HG03565 (cell line): ENCODE data around the gene TMEM258.

Experiments
- ATAC-seq: cut with Tn5 transposase; IDR thresholded peaks from one replicate; pipeline ENCODE4 v1.9.1; 2021; ENCODE audit warnings: mild to moderate bottlenecking, moderate library complexity; ENCODE audit not compliant: unreplicated experiment

The TMEM258 gene

GRCh38 chr11:61792310-61793082 is at the start of gene TMEM258, which contains the start of gene FEN1:
Gene TMEM258, minus strand, starts transcription at chr11:61792599. Its CDS starts 41 bp downstream, at chr11:61792558.
Gene FEN1, plus strand, starts transcription at chr11:61792911. Its CDS starts 2,451 bp downstream, at chr11:61795362.
- ATAC-seq, result peak; percentile 64

- no peak for ATAC-seq
Measured at GRCh38 chr11:61841636-61842527, 49.5 kb upstream of the TMEM258 start.

DNA sequence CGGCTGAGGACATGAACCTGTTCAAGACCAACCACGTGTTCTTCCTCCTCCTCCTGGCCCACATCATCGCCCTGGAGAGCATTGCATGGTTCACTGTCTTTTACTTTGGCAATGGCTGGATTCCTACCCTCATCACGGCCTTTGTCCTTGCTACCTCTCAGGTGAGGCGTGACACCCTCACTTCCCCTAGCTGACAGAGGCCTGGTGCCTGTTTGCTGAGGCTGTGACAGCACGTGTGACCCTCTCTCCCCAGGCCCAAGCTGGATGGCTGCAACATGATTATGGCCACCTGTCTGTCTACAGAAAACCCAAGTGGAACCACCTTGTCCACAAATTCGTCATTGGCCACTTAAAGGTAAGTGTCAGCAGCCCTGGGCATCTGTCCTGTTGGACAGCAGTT is 48.0 kb upstream of the TMEM258 start:
- no peak for ATAC-seq

DNA sequence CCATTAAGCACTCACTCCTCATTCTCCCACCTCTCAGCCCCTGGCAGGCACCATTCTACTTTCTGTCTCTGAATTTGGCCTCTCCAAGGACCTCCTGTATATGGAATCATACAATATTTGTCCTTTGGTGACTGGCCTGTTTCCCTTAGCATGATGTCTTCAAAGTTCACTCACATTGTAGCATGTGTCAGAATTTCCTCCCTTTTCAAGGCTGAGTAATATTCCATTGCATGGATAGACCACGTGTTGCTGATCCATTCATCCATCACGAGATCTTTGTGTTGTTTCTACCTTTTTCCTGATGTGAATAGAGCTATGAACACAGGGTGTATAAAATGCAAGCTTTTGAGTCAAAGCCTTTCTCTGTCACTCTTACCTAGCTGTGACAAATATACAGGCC is 47.3 kb upstream of the TMEM258 start:
- no peak for ATAC-seq

GRCh38 chr11:61838921-61839320 is 46.5 kb upstream of the TMEM258 start:
- ATAC-seq, result no peak

GRCh38 chr11:61838501-61838900 is 46.1 kb upstream of the TMEM258 start:
- no peak for ATAC-seq

DNA sequence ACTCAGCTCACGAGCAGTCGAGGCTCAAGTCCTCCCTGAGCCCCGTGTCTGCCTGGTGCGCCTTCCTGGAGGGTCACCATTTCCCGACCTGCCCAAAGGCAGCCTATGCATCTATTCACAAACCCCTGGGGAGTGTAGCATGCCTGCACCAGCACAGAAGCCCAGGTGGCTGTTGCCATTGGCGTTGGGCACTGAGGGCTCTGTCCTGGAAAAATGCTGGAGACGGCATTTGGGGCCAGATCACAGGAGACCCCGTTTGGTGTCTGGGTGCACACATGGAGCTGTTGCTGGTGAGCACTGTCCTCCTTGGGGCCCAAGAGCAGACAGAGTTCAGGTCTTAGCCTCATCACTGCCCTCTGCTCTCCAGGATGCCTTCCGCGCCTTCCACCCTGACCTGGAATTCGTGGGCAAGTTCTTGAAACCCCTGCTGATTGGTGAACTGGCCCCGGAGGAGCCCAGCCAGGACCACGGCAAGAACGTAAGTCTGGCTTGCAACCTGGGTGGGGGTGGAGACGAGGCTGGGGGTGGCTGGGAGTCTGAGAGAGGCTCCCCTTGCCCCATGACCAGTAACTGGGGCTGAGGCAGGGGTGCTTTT is 45.1 kb upstream of the TMEM258 start:
- ATAC-seq, result no peak

- ATAC-seq, result no peak
Measured at GRCh38 chr11:61836193-61836592, 43.8 kb upstream of the TMEM258 start.

DNA sequence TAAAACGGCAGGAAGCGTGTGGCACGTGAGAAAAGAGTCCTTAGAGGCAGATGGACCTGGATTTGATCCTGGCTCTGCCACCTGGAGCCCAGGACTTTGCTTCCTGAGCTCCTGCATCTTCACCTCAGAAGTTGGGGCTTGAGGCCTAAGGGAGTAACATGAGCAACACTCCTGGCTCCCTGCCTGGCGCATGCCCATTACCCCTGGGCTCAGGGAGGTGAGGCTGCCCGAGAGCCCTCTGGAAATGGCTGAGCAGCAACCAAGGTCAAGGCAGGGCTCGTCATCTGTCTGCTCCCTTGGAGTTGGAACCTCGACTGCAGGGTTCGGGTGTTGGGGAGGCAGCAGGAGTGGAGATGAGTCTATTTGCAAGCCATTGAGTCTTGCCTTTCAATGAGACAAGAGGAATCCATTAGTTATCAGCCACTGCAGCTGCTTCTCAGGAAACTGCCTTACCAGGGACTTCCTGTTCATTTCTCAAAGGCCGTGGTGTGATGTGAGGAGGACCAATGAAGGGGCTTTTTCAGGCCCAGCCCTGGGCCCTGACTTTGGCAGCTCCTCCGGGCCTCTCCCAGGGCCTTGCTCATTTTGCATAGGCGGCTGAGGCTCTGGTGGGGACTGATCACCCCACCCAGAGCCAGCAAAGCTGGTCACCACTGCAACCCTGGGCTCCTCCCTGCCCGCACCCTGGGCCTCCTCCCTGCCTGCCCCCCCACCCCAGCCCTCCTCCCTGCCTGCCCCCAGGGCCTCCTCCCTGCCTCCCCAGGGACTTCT is 42.1 kb upstream of the TMEM258 start:
- peak; percentile 79 for ATAC-seq

DNA sequence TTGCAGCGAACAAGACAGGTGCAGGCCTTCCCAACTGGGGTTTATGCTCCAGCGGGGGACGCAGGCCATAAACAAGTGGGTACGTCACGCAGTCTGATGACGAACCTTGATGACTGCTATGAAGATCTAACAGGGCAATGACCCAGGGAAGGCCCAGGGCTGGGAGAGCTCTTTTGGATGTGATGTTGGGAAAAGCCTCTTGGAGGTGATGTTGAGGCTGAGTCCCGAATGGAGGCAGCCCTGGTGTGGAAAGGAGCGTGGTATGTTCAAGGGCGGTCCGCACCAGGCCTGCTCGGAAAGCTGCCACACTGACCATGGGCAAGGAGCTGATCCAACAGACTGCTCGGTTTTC is 41.5 kb upstream of the TMEM258 start:
- no peak for ATAC-seq

DNA sequence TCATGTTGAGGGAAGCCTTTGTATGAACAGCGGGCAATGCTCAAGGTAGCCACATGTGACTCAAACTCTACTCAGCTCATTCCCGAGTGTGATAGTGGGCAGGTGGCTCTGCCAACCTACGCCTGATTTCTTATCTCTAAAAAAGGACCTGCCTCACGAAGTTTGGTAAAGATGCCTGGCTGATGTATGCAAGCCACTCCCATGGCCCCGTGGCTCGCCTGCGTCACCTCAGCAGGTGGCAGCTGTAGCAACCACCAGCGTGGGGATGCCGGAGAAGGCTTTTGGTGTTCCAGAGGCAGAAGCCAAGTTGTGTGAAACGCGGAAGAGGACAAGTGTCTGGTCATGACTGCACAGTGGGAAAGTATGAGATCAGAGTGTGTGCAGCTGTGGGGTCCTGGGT is 41.1 kb upstream of the TMEM258 start:
- no peak for ATAC-seq

DNA sequence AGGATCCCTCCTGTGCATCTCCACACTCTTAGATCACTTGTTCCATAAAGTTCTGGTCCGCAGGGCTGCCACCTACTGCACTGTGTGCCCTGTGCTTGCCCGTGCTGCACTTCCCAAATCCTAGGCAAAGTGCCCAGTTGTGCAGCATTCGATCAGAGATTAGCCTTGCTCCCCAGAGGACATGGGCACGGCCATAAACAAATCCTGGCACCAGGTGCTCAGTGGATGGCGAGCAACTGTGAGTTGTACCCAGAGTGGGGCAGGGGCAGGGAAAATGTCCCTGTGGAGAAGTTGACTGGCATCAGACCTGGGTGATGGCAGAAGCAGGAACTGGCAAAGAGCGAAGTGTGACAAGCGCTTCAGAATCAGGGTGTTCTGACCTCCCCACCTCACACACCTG is 40.4 kb upstream of the TMEM258 start:
- no peak for ATAC-seq

DNA sequence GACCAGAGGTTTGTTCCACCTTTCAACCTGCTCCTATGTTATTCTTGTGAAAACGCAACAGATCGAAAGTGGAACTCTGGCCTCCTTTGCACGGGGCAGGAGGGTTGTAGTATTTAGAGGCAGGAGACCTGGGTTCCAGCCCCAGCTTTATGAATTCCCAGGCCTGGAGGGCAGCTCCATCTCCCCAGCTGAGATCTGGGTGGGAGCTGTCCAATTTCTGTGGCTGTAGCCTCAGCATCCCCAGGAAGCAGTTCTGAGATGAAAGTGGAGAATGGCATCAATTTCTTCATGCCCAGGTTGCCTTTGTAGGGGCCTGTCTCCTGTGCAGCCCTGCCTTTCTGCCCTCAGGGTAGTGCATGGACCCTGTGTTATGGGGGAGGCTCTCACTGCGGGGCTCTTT is 39.8 kb upstream of the TMEM258 start:
- ATAC-seq, result no peak

DNA sequence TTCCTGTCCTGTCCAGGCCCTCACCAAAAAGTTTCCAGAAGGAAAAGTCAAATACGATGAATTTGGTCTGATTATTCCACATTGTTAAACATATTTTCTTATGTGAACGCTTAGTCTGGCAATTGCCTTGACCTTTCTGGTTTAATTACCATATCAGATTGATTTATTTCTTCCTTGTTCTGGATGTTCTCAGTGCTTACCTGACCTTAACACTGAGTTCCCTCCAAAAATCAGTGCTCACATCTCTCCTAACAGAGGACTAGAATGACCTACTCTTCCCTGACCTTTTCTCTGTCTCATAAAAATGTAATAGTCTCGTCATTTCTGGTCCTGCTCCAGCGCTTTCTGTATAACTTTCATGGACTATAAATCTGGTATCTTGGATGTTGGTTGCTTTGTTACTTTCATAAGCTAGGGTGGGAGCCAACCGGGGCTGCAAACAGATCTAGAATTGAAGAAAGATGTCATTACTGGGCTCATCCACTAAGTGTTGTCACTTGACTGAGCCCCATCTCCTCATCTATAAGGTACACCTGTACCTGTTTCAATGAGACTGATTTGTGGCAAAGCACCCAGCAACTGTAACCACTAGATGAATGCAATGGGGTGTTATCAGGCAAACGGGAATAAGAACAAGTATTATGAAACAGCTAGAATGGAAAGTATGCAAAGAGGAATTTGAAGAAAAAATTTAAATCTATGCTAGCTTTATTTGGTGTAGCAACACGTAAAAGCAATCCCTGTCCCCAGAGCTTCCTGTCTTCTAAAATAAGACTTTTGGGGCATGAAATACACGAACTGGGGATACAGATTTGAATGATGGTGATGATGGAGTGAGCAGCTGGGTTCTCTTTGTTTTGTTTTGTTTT is 38.1 kb upstream of the TMEM258 start:
- no peak for ATAC-seq

DNA sequence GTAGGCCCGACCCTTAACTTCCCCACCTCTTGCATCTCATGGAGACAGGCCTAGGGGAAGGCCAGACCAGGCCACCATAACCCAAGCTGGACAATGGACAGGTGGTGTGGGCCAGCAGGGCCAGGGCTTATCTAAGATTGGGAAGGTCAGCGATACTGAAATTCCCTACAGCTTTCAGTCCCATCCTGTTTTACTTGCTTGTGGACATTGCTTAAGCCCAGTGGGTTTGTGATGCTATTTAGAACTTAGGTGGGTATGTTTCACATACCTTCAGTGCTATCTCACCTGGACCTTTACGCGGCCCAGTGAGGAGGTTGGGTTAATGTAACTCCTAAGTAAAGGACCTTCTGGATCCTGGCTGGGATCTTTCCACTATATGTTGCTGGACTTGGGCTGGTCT is 37.4 kb upstream of the TMEM258 start:
- no peak for ATAC-seq

- ATAC-seq, result no peak
Measured at GRCh38 chr11:61828629-61829407, 36.4 kb upstream of the TMEM258 start.

DNA sequence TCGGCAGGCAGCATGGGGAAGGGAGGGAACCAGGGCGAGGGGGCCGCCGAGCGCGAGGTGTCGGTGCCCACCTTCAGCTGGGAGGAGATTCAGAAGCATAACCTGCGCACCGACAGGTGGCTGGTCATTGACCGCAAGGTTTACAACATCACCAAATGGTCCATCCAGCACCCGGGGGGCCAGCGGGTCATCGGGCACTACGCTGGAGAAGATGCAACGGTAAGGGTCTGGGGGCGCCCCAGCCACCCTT is 35.9 kb upstream of the TMEM258 start:
- no peak for ATAC-seq

DNA sequence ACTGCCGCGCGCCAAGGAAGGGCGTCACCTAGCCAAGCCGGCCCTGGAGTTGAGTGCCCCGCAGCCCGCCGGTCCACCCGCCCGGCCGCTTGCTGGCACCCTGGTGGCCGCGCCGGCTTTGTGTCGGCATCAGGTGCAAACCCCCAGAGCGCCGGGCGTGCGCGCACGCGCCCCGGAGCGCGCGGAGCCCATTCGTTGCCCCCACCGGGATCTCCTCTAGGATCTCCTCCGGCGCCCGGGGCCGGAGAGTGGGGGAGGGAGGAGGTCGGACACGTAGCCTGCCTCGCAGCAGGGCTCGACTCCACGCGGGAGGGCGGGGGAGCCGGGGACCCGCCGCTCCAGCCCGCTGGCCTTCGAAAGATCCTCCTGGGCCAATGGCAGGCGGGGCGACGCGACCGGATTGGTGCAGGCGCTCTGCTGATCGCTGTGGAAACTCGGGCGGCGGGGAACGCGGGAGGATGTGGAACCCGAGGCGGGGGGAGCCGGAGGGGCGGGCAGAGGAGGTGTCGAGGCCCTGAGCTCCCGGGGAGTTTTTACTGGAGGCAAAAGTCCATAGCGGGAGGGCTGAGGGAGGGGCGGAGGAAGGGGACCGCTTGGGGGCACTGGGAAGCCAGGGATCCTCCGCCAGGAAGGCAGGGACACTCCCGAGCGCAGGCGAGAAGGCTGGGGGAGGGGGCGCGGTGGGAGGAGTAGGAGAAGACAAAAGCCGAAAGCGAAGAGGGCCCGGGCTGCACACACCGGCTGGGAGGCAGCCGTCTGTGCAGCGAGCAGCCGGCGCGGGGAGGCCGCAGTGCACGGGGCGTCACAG is 35.4 kb upstream of the TMEM258 start, which contains the start of gene FADS2:
TSS of gene FADS2 (plus strand) at position 730 of the 808 bp plus-strand sequence. CDS start 91 bp downstream, outside the sequence.
- ATAC-seq, result peak; percentile 49
